ENCODE measurements around the gene BSPRY. TPM values are rescaled to one million over a fixed set of nuclear protein-coding genes. Genes with fewer than 3 reads are reported as not detected.

BSPRY gene
- total RNA-seq, 1 donor from 2014 or later: 10.9 TPM

Other genes starting within 250 kb of the BSPRY start
- gene SLC31A2, start 198.5 kb upstream of the BSPRY start, total RNA-seq: 5.0 and 5.2 TPM in 2 replicates
- 41.0 and 43.7 TPM in 2 replicates for gene FKBP15, start 128.3 kb upstream of the BSPRY start, total RNA-seq
- 9.4 and 9.5 TPM in 2 replicates for gene SLC31A1, start 128.0 kb upstream of the BSPRY start, total RNA-seq
- gene CDC26, start 74.0 kb upstream of the BSPRY start, total RNA-seq: 35.7 and 37.5 TPM in 2 replicates
- gene PRPF4, start 73.9 kb upstream of the BSPRY start, total RNA-seq: 34.8 and 36.4 TPM in 2 replicates
- 0.34 TPM in 1 of 2 replicates, not detected in the other for gene RNF183, start 46.2 kb upstream of the BSPRY start, total RNA-seq
- 1.2 and 2.0 TPM in 2 replicates for gene WDR31, start 9.3 kb upstream of the BSPRY start, total RNA-seq
- 21.0 and 22.3 TPM in 2 replicates for gene HDHD3, start 27.4 kb downstream of the BSPRY start, total RNA-seq
- gene ALAD, start 51.7 kb downstream of the BSPRY start, total RNA-seq: 32.0 and 34.7 TPM in 2 replicates
- gene POLE3, start 61.1 kb downstream of the BSPRY start, total RNA-seq: 75.7 and 77.1 TPM in 2 replicates
- gene C9orf43, start 61.2 kb downstream of the BSPRY start, total RNA-seq: 0.22 and 0.49 TPM in 2 replicates
- 31.2 and 35.9 TPM in 2 replicates for gene RGS3, start 114.2 kb downstream of the BSPRY start, total RNA-seq

Data from T-helper 1 cell treated with Interleukin-12 subunit alpha and Interleukin-12 subunit beta and Interleukin-4 antibody, amounts not matched to agents 30 ng/mL and 1 ng/mL, for 36 hours (primary cell).